NCI-H526 (cell line): ENCODE data around the gene METTL26.

Source experiments
- DNase-seq, 2 experiments: peaks; one replicate each; lab custom pipeline; 2025; lab: John Stamatoyannopoulos, UW

The METTL26 gene

DNA sequence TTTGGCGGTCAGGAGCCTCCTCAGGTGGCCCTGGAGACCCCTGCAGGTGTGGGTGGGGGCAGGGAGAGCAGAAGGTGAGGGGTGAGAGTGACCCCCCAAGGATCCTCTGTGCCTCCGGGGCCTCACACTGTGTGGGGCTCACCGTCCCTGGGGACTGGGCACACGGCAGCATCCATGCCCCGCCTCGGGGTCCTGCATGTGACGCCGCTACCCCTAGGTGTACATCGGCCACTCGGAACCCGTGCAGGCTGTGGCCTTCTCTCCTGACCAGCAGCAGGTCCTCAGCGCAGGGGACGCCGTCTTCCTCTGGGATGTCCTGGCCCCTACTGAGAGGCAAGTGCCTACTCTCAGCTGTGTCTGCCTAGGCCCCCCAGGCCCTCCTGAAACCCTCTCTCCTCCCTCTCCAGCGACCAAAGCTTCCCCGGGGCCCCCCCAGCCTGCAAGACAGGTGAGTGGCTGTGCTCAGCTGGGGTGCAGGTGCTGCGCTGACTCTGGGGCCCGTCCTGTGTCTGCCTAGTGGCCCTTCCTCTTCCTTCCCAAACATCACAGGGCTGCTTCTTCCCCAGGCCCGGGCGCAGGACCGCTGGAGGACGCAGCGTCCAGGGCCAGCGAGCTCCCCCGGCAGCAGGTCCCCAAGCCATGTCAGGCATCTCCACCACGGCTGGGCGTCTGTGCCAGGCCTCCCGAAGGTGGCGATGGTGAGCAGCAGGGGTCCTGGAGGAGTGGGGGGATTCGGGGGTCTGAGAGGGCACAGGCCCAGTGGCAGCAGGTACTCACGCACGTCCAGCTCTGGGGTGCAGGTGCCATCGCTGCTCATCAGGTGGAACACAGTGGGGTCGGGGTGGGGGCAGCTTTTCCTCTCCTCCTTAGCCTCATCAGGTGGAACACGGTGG, 22.8 kb upstream of the METTL26 start:
- no peak for DNase-seq

- no peak for DNase-seq
These were observed 21.4 kb upstream of the METTL26 start for GRCh38 chr16:657487-657886.

- DNase-seq = no peak
These were observed 17.9 kb upstream of the METTL26 start for GRCh38 chr16:654034-654433.

GRCh38 chr16:652454-653305, 16.6 kb upstream of the METTL26 start:
- DNase-seq = no peak

DNA sequence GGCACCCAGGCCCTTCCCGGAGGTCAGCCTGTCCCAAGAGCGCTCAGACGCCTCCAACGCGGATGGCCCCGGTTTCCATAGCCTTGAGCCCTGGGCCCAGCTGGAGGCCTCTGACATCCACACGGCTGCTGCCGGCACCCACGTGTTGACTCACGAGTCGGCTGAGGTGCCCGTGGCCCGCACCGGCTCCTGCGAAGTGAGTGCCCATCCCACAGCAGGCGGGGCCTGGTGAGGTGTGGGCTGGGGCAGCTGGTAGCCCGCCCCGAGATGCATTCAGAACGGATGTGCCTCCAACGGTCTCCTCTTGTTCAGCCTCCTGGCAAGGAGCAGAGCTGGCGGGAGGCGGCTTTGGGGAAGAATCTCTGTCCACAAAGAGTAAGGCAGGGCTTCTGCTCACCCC, 15.7 kb upstream of the METTL26 start:
- DNase-seq = no peak

GRCh38 chr16:649631-650030, 13.5 kb upstream of the METTL26 start:
- DNase-seq = peak in 1 of 2 experiments; percentile 20

GRCh38 chr16:648781-649589, 12.9 kb upstream of the METTL26 start, which contains the start of gene WDR90:
Gene WDR90, plus strand, starts transcription at chr16:649365. Its CDS starts 52 bp downstream, at chr16:649417.
- peak; percentile 74 to 93 for DNase-seq

DNA sequence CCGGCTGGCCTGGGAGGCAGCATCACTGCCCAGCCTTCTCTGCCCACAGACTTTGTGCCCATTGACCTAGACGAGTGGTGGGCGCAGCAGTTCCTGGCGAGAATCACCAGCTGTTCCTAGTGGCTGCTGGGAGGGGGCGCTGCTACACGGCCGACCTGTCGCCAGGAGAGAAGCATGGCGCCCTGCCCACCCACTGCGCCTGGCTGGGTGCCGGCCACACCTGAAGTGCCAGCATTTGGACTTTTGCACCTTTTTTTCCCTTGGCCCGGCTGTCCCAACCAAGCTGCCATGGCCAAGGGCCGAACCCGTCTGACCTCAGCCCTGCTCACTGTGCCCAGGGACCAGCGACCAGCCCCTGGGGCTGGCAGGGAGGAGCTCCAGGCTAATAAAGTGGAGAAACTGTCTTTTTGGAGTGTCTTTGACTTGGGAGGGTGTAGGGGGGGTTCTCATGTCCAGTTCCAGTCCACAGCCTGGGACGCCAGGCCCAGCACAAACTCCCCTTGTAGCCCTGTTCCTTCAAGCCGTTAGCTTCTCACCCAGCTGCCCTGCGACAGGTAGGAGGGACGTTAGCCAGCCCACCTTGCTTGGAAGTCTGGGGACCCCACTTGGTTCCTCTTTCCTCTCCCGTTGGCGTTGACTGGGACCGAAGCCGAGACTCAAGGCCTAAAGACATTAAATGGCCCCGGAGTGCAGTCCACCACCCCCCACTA, 12.1 kb upstream of the METTL26 start:
- DNase-seq = peak in 1 of 2 experiments; percentile 71

DNA sequence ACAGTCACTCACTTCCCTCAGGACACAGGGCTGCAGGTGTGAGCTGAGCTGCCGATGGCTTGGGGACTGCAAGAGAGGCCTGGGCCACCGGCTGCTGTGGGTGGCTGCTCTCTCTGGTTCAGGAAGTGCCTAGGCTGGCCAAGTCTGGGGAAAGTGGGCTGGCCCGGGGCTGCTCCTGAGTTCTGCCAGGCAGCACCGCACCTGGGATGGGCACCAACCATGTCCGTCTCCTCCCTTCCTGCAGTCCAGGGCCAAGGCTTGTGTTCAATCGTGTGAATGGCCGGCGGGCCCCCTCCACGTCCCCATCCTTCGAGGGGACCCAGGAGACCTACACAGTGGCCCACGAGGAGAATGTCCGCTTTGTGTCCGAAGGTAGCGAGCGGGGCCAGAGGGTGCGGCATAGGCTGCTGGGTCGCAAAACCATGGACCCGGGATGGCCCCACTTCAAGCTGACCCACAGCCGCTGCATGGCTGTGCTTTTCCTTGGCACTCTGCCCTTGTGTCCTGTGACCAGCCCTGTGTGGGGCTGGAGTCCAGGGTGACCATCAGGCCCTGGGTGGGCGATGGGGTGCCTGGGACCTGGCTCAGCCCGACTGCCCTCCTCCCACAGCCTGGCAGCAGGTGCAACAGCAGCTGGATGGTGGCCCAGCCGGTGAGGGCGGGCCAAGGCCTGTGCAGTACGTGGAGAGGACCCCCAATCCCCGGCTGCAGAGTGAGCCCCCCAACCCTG, 11.2 kb upstream of the METTL26 start:
- no peak for DNase-seq

GRCh38 chr16:646679-647172, 10.6 kb upstream of the METTL26 start:
- DNase-seq = no peak

DNA sequence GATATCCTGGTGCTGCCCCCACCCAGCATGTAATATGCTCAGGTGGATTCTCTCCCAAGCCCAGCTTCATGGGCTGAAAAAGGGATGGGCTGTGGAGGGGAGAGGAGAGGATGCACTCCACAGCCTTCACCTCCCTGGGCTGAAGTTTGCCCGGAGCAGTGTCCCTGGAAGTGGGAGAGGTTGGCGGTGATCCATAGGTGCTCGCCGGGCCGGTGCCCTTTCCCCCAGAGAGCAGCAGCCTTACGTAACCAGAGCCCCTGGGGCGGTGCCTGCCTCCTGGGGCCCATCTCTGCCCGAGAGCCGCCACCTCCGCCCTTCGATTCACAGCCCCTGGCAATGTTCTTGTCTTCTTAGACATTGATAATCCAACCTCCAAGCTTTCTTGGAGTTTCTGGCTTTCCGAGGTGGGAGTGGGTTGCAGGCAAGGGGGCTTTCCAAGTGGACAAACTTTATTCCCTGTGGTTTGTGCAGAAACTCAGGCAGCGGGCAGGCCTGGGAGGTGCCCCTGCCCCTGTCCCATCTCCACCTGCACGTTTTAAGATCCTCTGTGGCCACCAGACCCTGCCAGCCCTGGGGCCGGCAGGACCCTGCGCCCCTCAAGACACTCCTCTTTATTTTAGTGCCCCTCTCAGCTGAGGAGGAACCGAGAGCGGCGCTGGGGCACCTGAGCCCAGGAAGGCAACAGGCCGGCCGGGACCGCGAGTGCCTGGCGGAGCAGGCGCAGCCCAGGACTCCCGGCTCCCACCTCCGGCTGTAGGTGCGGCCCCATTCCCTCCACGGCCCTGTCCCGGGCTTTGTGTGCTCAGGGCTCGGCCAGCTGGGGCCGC, 10.0 kb upstream of the METTL26 start:
- no peak for DNase-seq

DNA sequence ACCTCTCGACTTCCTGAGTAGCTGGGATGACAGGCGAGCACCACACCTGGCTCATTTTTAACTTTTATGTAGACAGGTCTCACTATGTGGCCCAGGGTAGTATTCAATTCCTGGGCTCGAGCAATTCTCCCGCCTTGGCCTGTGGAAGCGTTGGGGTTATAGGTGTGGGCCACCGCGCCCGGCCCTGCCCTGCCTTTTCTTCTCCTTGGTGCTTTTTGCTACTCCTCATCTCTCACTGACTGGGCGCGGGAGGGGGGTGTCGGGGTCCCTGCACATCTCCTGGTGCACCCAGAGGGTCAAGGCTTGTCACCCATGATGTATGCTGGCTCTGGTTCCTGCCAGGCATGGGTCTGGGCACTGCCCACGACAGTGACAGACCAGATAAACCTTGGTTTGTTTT, 8.5 kb upstream of the METTL26 start:
- no peak for DNase-seq

GRCh38 chr16:643050-643368, 6.9 kb upstream of the METTL26 start:
- DNase-seq = no peak

GRCh38 chr16:642189-643049, 6.3 kb upstream of the METTL26 start:
- peak in 1 of 2 experiments; percentile 61 for DNase-seq

DNA sequence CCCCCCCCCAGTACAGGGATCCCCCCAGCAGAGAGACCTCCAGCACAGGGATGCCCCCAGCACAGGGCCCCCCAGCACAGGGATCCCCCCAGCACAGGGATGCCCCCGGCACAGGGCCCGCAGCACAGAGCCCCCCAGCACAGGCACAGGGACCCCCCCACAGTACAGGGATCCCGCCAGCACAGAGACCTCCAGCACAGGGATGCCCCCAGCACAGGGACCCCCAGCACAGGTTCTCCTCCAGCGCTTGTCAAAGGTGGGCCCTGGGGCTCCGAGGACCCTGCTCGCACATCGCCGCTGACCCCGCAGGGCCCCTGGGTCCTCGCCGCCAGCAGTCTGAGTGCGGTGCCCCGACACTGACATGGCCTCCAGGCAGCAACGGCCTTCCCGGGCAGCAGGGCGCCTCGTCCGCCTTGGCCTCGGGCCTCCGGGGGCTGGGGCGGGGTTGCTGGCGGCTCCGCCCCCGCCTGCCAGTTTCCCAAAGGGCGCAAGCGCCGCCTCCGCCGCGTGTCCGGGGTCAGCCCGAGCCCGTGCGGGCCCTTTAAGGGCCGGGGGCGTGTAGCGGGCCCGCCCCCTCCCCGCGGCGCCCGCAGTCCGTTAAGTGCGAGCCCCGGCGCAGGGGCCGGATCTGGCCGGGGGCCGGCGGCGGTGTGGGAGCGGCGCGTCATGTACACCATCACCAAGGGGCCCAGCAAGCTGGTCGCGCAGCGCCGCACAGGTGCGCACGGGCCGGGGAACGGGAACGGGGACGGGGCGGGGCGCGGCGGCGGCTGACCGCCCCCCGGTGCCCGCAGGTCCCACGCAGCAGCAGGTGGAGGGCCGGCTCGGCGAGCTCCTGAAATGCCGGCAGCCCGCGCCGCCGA, 5.5 kb upstream of the METTL26 start, which contains the start of gene MCRIP2:
Gene MCRIP2, plus strand, starts transcription at position 503 of the 863 bp plus-strand sequence. Its CDS starts 164 bp downstream, at position 667.
- peak in 1 of 2 experiments; percentile 83 for DNase-seq

DNA sequence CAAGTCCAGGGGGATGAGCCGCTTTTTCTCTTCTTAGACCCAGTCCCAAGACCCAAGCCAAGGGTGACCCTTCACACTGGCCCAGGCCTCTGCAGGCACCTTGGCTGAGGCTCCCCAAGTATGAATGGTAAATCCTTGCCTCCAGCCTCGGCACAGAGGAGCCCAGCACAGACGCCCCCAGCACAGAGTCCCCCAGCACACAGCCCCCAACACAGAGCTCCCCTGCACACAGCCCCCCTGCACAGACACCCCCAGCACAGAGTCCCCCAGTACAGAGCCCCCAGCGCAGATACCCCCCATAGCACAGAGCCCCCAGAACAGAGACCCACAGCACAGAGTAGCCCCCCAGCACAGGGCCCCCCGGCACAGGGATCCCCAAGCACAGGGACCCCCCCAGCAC, 4.5 kb upstream of the METTL26 start:
- DNase-seq = no peak

GRCh38 chr16:638836-639235, 2.7 kb upstream of the METTL26 start:
- DNase-seq = no peak
